HL-60/S4 (cell line): Measurements from ENCODE around the gene GSE1.

Source experiments
- in situ Hi-C: fragments of 300-500 bp; cut with MboI; formaldehyde crosslinking; loops from 2 replicates; pipeline ENCODE4 v1.14.3; 2022; ENCODE audit warnings: low sequenced_read_pairs

Gene GSE1

GRCh38 chr16:85643631-85644030 is 30.5 kb downstream of the GSE1 start:
- in situ Hi-C loops: no loop called here

GRCh38 chr16:85644093-85644712 is 31.1 kb downstream of the GSE1 start:
- in situ Hi-C loops: no loop called here

GRCh38 chr16:85645021-85645589 is 32.0 kb downstream of the GSE1 start:
- in situ Hi-C loops: no loop called here

DNA sequence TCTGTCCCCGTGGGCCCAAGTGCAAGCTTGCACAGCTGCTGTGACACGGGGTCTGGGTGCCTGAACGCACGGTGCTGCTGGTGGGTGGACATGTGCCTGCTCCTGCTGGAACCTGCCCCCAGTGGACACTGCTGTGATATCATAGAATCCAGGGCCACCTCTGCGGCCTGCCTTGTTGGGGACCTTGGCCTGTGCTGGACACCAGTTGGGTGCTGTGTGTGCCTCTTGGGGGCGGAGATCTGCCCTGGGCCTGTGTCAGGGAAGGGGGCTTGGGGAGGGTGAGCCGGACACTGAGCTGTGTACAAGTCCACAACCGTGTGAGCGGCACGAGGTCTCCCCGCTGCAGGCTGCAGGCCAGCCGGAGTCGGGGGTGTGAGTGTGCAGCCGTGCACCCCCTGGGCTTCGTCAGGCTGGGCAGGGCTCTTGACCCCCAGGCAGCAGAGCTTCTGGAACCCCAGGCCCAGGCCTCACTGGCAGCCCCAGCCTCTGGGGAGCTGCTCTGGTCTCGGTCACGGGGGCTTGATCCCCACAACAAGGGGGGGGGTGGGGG is 33.3 kb downstream of the GSE1 start:
- in situ Hi-C loops: no loop called here

- in situ Hi-C loops: no loop called here
These were observed 33.9 kb downstream of the GSE1 start for GRCh38 chr16:85646976-85647375.

DNA sequence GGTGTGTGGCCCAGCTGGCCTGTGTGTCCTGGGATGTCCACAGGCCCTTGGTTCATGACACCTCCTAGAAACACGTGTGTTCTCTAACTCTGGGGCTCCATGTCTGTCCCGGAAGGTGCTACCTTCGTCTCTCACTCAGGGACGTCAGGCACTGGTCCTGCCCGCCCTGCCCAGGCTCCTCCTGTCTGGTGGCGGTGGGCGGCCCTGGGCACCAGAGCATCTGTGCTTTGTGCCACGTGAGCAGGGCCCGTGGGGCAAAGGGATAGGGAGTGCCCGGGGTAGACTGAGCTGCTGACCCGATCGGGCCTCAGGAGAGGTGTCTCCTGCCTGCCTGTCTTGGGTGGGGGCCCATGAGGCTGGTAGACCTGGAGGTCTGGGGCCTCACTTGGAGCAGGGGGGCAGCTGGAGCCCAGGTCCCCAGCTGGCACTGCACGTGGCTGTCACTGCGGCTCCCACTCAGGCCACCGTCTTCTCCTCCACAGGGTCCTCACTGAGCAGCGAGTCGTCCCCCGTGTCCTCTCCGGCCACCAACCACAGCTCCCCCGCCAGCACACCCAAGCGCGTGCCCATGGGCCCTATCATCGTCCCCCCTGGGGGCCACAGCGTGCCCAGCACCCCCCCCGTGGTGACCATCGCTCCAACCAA is 35.1 kb downstream of the GSE1 start:
- in situ Hi-C loops: no loop called here

- in situ Hi-C loops: no loop called here
These were observed 35.7 kb downstream of the GSE1 start for GRCh38 chr16:85648805-85649204.

DNA sequence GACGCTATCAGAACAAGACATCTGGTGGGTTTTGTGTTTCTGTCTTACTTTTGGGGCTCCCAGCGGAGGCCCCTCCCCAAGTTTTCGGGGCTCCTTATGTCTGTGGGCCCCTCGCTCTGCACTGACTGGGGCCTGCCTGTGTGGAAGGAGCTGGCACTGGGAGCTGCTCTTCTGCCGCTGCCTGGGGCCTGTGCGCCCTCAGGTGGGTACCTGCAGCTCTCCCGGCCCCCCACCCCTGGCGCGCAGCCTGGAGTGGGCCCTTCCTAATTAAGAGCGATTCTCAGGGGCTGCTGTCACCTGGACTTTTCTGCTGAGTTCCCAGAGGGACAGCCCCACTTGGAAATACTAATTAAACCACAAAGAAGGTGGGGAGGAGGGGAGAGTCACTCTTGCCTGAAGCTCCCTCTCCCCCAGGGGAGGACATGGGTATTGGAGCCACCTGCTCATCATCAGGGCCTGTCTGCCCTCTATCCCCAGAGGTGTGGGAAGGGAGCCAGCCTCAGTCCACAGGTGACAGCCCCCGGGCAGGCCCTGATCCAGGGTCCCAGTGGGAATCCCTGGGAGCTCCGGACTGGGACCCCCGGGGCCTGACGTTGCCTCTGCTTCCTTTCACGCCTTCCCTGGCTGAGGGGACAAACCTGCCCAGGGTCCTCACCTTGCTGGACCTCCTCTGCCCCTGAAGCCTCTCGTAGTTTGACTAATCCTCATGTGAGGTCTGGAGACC is 36.5 kb downstream of the GSE1 start:
- in situ Hi-C loops: no loop called here

- in situ Hi-C loops: no loop called here
These were observed 37.2 kb downstream of the GSE1 start for GRCh38 chr16:85650135-85650843.

DNA sequence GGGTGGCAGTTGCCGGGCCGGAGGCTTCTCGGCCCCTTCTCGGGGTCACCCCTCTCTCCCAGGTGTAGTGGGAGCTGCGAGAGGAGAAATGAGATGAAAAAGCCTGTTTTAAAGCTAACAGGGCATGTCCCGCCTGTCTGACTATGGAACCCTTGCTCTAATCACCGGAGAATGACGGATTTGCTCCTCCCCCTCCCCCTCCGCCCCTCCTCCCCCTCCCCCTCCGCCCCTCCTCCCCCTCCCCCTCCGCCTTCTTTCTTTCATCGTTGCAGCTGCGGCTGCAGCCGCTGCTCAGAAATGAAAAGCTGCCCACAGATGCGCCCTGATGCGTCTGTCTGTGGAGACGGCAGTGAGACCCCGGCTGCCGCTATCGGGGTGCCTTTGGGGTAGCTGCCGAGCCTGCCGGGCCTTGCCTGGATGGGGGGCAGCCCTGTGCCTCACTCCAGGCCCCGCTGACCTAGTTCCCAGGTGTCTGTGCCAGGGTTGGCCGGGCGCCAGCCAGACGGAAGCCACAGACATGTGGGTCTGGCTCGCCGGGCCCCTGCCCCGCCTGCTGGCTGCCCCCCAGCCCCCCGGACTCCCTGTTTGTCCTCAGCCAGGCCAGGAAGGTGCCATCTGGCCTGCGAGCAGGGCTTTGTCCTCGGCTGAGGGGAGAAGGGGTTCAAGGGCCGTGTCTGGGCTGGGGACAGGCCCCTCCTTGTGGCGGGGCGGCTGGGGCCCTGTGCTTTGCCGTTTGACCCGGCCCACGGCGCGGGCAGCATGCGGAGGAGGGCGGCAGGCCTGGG is 37.9 kb downstream of the GSE1 start:
- in situ Hi-C loops: no loop called here

GRCh38 chr16:85651629-85652430 is 38.7 kb downstream of the GSE1 start:
- in situ Hi-C loops: no loop called here

DNA sequence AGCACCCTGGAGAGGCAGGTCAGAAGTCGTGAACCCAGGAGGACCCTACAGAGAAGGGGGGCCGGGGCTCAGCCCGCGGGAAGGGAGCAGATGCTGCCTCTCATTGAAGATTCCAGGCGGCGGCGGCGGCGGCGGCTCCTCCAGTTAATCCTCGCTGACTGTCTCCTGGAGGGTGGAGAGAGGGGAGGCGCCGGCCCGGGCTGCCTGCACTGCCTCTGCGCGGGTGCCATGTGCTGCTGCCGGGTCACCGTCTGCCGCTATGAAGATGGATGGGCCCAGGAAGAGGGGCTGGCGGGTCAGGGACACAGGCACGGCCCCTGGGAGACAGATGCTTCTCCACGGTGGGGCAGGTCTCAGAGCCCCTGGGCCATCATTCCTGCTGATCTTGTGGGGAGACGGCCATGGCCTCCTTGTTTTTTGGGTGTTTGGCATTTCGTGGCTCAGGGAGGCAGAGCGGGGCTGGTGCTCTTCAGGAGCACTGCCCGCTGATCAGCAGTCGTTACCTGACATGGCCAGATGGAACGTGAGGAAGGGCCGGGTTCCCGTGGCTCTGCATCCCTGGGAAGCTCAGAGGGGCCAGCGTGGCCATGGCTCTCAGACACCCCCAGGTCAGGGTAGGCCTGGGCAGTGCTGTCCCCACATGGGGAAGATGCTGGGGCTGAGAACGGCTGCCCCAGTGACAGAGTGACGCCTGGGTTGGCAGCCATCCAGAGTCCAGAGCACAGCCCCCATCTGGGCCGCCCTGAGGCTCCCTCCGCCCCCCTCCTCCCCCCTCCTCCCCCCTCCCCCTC is 39.5 kb downstream of the GSE1 start:
- in situ Hi-C loops: no loop called here

DNA sequence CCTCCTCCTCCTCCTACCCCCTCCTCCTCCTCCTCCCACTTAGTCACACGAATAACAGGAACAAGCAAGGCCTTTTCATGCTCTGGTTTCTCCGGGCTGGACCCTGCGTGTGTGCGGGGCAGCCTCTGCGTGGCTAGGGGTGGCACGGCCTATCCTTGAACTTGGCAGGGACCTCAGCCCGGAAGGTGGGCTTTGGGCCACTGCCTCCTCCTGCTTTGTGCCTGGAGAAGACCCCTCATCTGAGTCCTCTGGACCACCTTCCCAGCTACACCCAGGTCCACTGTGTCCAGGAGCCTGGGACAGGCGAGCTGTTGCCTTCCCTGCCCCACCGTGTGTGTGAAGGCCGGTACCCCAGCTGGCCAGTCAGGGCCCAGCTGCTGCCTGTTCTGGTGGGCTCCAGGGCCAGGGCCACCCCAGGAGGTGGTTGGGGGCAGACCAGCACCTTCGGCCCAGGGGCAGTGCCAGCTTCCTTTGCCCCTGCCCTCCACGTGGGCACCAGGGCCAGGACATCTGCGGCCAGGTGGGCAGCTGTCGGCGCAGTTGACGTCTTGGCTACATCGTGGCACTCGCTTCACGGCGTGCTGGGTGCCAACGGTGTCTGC is 40.3 kb downstream of the GSE1 start:
- in situ Hi-C loops: no loop called here

DNA sequence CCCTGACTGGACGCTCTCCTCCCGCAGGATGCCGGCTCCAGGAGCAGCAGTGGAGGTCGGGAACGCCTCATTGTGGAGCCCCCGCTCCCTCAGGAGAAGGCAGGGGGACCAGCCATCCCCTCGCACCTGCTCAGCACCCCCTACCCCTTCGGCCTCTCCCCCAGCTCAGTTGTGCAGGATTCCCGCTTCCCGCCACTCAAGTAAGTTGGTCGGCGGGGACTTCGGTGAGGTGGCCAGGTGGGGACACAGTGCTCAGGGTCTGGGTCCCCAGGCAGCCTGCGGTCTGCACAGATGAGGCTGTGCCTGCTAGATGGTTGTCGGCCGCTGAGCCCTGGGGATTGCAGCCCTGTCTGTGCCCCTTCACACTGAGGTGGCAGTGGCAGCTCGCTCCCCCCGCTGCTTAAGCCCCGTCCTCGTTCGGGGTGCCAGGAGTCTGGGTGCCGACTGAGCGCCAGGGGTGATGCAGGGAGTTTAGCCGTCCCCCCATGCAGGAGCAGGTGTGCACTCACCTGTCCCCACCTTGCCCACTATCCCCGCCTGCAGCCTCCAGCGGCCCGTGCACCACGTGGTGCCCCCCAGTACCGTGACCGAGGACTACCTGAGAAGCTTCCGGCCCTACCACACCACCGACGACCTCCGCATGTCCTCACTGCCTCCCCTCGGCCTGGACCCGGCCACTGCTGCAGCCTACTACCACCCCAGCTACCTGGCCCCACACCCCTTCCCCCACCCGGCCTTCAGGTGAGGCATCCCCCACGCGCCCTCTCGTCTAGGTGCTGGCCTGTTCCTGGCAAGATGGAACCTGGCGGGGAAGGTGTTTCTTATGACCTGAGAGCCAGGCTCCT is 41.4 kb downstream of the GSE1 start:
- in situ Hi-C loops: no loop called here

GRCh38 chr16:85655216-85656129 is 42.4 kb downstream of the GSE1 start:
- in situ Hi-C loops: no loop called here
